HT1080 (cell line): Measurements from ENCODE around the gene PPP1R3E. TPM values are rescaled to one million over a fixed set of nuclear protein-coding genes. Genes with fewer than 3 reads are reported as not detected.

Experiments
- DNase-seq: peaks from one replicate; pipeline ENCODE4 v3.0.0-alpha.2; 2015; ENCODE audit warnings: low read depth
- total RNA-seq: library from RNA; depleted of rRNA; stranded (reverse); fragments of >200 nt; shearing (Covaris generic); gene quantifications from 2 replicates; pipeline ENCODE4 v1.2.3, GENCODE V29; 2014

PPP1R3E gene
- total RNA-seq, 1 experiment from 2014 or later, result 3.2 TPM

GRCh38 chr14:23322568-23323517, 20.2 kb upstream of the PPP1R3E start:
- DNase-seq, result no peak

- peak; percentile 47 for DNase-seq
Measured at GRCh38 chr14:23321572-23322547, 19.2 kb upstream of the PPP1R3E start.

DNA sequence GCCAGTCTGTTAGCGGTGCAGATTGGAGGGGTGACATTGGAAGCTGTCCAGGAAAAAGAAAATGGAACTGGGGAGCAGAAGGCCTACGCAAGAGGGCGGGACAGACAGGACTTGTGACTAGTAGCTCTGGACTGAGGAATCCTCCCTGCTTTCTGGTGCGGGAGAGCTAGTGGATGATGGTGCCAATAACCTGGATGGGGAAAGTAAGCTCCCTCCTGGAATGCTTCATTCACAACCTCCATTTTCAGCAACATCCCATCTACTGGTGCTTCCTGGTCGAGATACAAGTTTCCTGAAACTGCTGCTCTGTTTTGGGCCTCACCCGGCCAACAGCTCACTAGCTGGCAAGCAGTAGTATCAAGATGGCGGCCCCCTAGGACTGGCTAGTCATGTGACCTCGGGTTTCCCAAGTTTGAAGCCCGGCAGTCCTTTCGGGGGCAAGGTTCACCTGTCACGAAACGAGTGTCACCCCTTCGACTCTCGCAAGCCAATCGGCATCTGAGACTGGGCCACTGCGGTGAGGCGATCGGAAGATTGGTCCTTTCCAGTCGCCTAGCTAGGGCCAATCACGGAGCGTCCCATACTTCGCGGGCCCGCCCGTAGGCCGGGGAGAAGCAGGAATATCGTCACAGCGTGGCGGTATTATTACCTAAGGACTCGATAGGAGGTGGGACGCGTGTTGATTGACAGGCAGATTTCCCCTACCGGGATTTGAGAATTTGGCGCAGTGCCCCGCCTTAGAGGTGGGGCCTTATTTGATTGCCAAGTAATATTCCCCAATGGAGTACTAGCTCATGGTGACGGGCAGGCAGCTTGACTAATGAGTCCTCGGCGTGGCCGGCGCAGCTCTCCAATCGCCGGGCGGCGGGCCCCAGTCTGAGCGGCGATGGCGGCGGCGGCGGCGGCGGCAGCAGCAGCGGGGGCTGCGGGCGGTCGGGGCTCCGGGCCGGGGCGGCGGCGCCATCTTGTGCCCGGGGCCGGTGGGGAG, 18.2 kb upstream of the PPP1R3E start, which contains the start of gene PABPN1:
Gene PABPN1 (plus strand): TSS at position 874 of the 988 bp plus-strand sequence. CDS start 13 bp downstream, at position 887.
- DNase-seq, result peak; percentile 100

GRCh38 chr14:23319746-23320583, 17.3 kb upstream of the PPP1R3E start:
- DNase-seq, result no peak

DNA sequence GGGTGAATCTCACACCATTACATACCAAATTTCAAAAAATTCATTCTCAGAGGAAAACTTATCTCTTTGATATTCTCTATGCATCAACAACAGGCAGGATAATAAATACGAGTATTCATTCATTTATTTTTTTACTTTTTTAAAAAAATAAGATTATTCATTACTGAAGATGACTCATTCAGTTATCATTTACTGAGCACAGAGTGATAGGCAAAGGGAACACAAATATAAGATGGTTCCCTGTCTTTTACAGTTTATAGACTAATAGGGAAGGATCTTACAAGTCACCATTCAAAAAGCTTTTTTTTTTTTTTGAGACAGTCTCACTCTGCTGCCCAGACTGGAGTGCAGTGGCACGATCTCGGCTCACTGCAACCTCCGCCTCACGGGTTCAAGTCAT, 13.6 kb upstream of the PPP1R3E start:
- no peak for DNase-seq

DNA sequence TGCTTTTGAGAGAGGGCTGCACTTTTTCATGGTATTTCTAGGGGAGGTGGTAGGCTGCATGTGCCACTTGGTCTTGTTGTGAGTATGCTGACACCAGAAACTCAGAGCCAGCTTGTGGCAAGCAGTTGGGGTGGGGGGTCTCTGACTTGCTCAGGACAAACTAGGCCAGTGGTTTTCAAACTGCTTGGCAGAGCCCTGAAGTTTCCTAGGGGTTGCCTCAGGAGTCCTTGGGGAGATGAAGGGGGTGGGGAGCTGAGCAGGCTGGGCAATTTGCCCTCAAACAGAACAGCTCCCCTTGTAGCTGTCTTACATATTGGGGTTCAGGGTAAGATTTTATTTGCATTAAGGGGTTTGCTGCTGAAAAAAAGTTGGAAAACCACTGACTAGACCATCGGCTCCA, 7.9 kb upstream of the PPP1R3E start:
- no peak for DNase-seq

DNA sequence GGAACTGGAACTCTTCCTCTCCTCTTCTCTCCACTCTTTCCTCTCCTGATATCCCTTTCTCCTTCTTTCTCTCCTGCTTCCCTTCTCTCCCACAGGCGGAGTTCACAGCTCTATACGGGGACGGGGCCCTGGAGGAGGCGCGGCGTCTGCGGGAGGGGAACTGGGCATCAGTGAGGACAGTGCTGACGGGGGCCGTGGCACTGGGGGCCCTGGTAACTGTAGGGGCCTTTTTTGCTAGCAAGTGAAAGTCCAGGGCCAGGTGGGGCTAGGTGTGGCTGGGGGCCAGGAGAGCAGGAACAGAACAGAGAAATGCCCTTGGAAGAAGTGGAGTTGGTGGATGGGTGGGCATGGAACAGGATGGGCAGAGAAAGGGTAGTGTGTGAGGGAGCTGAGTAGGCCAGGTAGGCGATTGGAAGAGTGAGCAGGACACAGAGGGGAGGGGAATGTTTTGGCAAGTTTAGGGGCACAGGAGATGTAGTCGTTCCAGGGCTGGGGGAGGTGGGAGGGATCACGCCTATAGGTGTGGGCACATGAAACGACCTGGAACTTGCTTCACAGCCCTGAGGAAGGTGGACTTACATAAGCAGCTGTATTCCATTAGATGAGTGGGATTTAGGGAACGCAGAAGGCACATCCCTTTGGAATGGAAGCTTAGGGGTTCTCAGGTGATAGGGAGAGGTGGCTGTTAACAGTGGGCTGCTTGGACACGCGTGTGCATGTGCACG, 6.2 kb upstream of the PPP1R3E start:
- DNase-seq, result no peak

- no peak for DNase-seq
Measured at GRCh38 chr14:23307687-23308644, 5.3 kb upstream of the PPP1R3E start.

DNA sequence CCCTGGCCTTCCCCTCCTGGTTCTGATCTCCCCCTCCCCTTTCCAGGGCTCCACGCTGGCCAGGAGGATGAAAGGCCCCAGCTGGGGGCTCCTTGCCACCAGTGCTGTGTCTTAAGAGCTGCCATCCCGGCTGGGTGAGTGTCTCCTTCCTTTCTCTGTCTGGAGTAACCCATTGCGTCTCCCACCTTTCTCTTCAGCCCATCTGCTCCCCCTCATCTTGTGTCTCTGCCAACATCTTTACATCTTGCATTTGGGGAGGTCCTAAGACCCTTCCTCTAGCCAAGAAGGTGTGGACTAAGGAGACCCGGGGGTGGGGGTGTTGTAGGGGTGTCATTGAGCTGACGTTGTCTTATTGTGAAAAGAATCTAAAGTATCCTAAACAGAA, 4.5 kb upstream of the PPP1R3E start:
- no peak for DNase-seq

GRCh38 chr14:23306412-23307145, 3.9 kb upstream of the PPP1R3E start, which contains the start of gene BCL2L2:
TSS of gene BCL2L2 (plus strand) at chr14:23306833. CDS start at chr14:23307768, 935 bp downstream.
- DNase-seq, result peak; percentile 89

GRCh38 chr14:23301969-23302289, 730 bp downstream of the PPP1R3E start:
- DNase-seq, result no peak

GRCh38 chr14:23301288-23301968, 1.2 kb downstream of the PPP1R3E start:
- DNase-seq, result peak; percentile 98

- DNase-seq, result peak; percentile 12
Measured at GRCh38 chr14:23300687-23301223, 1.9 kb downstream of the PPP1R3E start.

DNA sequence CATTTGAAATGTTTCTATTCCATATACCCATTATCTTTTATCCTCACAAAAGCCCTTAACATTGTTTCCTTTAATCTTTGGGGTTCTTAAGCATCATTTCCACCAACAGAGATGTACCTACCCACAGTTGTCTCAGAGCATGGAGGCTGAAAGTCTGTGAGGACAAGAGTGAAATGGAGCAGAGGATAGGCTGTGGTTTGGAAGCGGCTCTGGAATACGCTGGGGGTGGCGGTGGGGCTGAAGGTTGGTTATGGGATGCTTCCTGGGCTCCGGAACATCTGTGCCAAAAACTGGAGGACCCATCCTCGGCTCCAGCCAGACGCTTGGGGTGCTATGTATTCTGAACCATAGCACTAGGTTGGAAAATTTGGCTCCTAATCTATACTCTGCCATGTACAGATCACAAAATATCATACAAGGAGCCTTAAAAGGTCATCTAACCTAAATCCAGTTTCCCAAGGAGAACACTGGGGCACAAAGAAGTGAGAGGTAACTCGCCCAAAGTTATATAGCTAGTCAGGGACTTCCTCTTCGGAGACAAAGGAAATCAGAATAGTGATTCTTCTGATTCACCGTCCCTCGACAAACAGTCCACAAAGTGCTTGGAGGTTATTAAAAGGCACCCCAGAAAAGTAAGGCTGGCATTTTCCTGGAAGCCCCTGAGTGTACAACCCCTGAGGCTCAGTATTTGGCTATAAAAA, 2.5 kb downstream of the PPP1R3E start:
- no peak for DNase-seq

GRCh38 chr14:23299211-23299957, 3.3 kb downstream of the PPP1R3E start:
- DNase-seq, result peak; percentile 31
